HL-60 (cell line): ENCODE results near the gene GFOD2.
A peak's percentile ranks its signal among the peaks of the same experiment; 100 is the strongest.

ENCODE experiments used
- DNase-seq, 2 experiments: peaks; one replicate each; pipeline ENCODE4 v3.0.0-alpha.2; 2010 to 2020; ENCODE audit warnings: low read depth in 1 of 2, low spot score in 1 of 2
- H3K27ac ChIP-seq: fragments of 250-450 bp; sonication (Bioruptor Pico); replicated peaks from 2 replicates; pipeline ENCODE4 v1.5.1; 2020; ENCODE audit warnings: mild to moderate bottlenecking, moderate library complexity
- H3K27me3 ChIP-seq: fragments of 250-450 bp; sonication (Bioruptor Pico); 2 replicates; pipeline ENCODE4 v1.5.1; 2021; ENCODE audit warnings: mild to moderate bottlenecking, moderate library complexity; ENCODE audit not compliant: insufficient read depth, poor library complexity, severe bottlenecking
- H3K4me3 ChIP-seq: replicated peaks from 2 replicates; pipeline ENCODE4 v1.5.1; 2011; ENCODE audit warnings: mild to moderate bottlenecking, control low read depth, low read length; ENCODE audit not compliant: insufficient read depth
- GABPA ChIP-seq: IDR thresholded peaks from 2 replicates; pipeline ENCODE4 v1.6.1; 2012; ENCODE audit warnings: low read depth
- POLR2AphosphoS5 ChIP-seq: IDR thresholded peaks from 2 replicates; pipeline ENCODE4 v1.6.1; 2012; ENCODE audit warnings: low read depth
- SPI1 ChIP-seq: IDR thresholded peaks from 2 replicates; pipeline ENCODE4 v1.6.1; 2012; ENCODE audit warnings: low read depth, mild to moderate bottlenecking, borderline replicate concordance
- TF ChIP-seq, protein P1 (sequence below): IDR thresholded peaks from one replicate; pipeline ENCODE4 v1.5.1; 2011; ENCODE audit warnings: low read length, control low read depth, inconsistent platforms; ENCODE audit not compliant: insufficient read depth
- TF ChIP-seq, protein P2 (sequence below): IDR thresholded peaks from 2 replicates; pipeline ENCODE4 v1.6.1; 2012; ENCODE audit warnings: low read depth; ENCODE audit not compliant: insufficient replicate concordance

GFOD2 gene

DNA sequence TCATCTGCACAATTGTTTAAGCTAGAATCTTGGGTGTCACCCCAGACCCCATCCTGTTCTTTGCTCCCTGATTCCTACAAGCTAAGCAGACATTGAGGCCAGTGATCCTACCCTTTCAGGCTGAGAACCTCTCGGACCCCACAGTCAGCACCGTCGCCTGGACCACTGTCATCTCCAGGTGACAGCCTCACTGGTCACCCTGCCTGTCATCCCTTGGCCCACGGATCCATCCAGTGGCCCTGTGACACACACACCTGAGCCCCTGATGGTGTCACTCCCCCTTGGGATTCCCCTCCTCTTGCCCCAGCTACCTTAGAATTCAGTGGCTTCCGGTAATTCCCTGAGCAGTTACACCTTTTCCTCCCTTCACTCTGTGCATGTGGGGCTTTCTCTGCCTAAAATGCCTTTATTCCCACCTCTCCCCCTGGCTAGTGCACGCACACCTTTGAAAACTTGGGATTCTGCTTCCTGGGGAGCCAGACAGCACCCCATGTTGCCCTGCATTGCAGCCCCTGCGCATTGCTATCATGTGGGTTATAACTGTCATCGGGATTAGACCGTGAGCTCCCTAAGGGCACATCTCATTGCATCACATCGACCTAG is 49.5 kb downstream of the GFOD2 start:
- TF ChIP-seq GABPA (no peak), SPI1 (no peak)
- no peak overlapping the region for H3K4me3 ChIP-seq
- no peak for DNase-seq
- no peaks in the 10 kb centered on the region for H3K27me3 ChIP-seq
- H3K27ac ChIP-seq = no peak overlapping the region

DNA sequence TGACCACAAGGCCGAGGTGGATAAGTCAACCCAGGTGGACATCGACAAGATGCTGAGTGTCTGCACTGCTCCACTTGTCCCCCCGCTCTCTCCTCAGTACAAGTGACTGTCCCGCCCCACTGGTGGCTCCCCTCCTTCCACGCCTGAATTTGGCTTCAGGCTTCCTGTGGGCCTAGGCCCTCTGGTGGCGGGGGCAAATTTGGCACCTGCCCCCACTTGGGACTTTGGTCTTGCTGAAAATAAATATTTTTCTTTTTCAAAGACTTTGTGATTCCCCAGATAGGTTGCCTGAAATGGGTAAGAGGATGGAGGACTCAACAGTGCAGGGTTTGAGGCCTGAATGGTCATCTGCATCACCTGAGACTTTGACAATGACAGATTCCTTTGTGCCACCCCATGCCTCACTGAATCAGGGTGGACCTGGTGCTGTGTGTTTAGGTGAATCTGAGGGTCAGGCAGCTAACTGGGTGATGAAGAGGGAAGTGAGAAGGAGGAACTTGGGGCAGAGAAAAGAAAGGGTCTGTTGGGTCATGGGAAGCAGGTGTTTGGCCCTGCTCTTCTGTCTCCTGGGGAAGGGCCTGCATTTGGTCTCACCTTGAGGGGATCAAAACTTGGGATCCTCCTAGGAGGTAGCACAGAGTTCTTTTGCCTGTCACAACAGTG is 50.5 kb downstream of the GFOD2 start:
- no peak for TF ChIP-seq GABPA
- TF ChIP-seq, protein P1, sequence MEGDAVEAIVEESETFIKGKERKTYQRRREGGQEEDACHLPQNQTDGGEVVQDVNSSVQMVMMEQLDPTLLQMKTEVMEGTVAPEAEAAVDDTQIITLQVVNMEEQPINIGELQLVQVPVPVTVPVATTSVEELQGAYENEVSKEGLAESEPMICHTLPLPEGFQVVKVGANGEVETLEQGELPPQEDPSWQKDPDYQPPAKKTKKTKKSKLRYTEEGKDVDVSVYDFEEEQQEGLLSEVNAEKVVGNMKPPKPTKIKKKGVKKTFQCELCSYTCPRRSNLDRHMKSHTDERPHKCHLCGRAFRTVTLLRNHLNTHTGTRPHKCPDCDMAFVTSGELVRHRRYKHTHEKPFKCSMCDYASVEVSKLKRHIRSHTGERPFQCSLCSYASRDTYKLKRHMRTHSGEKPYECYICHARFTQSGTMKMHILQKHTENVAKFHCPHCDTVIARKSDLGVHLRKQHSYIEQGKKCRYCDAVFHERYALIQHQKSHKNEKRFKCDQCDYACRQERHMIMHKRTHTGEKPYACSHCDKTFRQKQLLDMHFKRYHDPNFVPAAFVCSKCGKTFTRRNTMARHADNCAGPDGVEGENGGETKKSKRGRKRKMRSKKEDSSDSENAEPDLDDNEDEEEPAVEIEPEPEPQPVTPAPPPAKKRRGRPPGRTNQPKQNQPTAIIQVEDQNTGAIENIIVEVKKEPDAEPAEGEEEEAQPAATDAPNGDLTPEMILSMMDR = peak; percentile 9
- TF ChIP-seq, protein P2, sequence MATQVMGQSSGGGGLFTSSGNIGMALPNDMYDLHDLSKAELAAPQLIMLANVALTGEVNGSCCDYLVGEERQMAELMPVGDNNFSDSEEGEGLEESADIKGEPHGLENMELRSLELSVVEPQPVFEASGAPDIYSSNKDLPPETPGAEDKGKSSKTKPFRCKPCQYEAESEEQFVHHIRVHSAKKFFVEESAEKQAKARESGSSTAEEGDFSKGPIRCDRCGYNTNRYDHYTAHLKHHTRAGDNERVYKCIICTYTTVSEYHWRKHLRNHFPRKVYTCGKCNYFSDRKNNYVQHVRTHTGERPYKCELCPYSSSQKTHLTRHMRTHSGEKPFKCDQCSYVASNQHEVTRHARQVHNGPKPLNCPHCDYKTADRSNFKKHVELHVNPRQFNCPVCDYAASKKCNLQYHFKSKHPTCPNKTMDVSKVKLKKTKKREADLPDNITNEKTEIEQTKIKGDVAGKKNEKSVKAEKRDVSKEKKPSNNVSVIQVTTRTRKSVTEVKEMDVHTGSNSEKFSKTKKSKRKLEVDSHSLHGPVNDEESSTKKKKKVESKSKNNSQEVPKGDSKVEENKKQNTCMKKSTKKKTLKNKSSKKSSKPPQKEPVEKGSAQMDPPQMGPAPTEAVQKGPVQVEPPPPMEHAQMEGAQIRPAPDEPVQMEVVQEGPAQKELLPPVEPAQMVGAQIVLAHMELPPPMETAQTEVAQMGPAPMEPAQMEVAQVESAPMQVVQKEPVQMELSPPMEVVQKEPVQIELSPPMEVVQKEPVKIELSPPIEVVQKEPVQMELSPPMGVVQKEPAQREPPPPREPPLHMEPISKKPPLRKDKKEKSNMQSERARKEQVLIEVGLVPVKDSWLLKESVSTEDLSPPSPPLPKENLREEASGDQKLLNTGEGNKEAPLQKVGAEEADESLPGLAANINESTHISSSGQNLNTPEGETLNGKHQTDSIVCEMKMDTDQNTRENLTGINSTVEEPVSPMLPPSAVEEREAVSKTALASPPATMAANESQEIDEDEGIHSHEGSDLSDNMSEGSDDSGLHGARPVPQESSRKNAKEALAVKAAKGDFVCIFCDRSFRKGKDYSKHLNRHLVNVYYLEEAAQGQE = no peak
- TF ChIP-seq POLR2AphosphoS5 = no peak
- peak; percentile 71; the same call in 1 of the 2 replicates for TF ChIP-seq SPI1
- Histone ChIP-seq H3K4me3 (no peak overlapping the region), H3K27me3 (no peaks in the 10 kb centered on the region), H3K27ac (peak overlapping the region; percentile 97)
- DNase-seq = peak in 1 of 2 experiments; percentile 42

DNA sequence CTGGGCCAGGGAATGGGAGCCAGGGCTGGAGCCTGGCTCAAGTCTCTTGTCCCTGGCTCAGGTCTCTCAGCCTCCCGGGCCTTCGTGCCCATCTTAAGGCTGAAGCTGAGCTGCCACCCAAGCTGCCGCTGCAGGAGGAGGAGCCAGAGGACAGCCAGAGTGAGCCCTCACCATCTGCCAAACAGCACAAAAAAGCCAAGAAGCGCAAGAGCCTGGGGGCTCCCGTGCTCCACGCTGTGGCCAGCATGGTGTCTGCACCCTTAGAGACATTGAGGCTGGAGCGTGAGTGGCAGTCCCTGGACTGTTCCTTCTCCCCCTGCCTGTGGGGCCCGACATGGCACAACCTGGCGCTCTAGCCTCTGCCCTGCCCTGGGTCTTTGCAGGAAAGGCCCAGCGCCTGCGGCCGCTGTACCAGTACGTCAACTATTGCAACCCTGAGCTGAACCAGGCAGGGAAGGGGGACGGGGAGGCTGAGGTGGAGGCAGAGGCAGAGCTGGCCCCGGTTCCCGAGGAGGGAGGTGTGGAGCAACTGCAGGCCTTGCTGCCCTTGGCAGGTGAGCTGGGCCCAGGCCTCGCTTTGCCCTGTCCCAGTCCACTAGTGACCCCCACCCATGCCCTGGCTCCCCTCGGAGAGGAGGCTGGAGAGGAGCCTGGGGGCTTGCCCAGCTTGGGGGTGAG is 51.2 kb downstream of the GFOD2 start:
- no peak overlapping the region for H3K4me3 ChIP-seq
- peak overlapping the region; percentile 97 for H3K27ac ChIP-seq
- TF ChIP-seq, protein P1 = peak; percentile 95
- TF ChIP-seq POLR2AphosphoS5 (peak; percentile 17; the same call in 1 of the 2 replicates), GABPA (no peak)
- peak; percentile 85 to 96 for DNase-seq
- H3K27me3 ChIP-seq = no peaks in the 10 kb centered on the region

DNA sequence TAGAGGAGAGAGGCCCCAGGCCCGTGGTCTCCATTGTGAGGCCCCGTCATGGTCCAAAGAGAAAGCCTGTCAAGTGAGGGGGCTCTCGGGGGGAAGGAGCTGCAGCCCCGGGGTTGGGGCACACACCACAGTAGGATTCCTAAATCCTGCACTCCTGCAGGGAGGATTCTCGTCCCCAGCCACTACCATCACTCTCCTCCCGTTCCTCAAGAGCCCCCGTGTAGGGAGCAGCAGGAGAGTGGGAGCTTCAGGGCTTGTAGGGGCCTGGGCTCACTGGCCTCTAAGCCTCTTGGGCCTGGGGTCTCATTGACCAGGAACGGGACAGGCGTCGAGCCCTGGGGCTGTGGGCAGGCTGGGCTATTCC is 51.7 kb downstream of the GFOD2 start:
- H3K4me3 ChIP-seq = no peak overlapping the region
- TF ChIP-seq POLR2AphosphoS5 (no peak), SPI1 (no peak), GABPA (no peak)
- TF ChIP-seq, protein P2 = no peak
- TF ChIP-seq, protein P1 = no peak
- DNase-seq = no peak
- H3K27ac ChIP-seq = peak overlapping the region; percentile 97
- no peaks in the 10 kb centered on the region for H3K27me3 ChIP-seq
